Measurements from ENCODE around the gene OR7D2.

DNA sequence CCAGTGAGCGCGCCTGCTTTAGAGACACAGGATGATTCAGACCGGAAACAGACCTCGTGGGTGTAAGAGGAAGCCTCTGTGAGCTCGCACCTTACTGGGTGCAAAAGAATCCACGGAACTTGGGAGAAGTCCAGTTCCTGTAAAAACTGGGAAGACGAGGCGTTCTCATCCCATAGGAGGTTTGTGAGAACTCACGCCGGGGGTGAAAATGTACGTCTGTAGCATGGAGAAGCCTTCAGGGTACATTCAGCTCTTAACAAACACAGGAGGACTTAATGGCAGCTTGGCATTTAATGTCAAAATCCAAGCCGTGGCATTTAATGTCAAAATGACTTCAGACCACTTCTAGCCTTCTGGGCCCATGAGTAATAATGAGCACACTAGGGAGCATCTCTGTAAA, 17.4 kb upstream of the OR7D2 start:
- TF ChIP-seq CTCF (IDR thresholded peaks at IDR 0.05 in 8 of 11, conservative IDR thresholded peaks at IDR 0.05 in 3 of 11) (no peak), POLR2AphosphoS5 (IDR thresholded peaks at IDR 0.05) (no peak)
